ENCODE measurements around the gene SCN3A. TPM values are rescaled to one million over a fixed set of nuclear protein-coding genes. Genes with fewer than 3 reads are reported as not detected.

The SCN3A gene
- total and polyA plus RNA-seq, 2 donors (not counting 3 experiments of a cell fraction or from before 2014, with no cell fraction given): not detected

DNA sequence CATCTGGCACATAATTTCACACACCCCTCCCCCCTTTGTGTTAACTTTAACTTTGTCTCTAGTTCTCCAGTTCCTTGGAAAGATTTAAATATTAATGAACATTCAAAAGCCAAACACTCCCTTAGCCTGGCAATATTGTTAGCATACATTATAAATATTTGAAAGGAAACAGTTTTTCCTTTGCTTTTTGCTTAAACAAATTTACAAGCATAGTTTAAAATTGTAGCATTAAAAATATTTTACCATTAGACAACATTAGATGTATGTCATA, 135.4 kb downstream of the SCN3A start:
- H3K9me1 ChIP-seq (replicated peaks; ENCODE audit: control insufficient read depth, extremely low read depth, insufficient read depth, low read length): no peaks in the 10 kb centered on the region
- CTCF ChIA-PET: no interaction called here
- H3K36me3 ChIP-seq (ENCODE audit: control insufficient read depth in 2 of 2, extremely low read depth in 1 of 2, insufficient read depth in 2 of 2, low read length in 2 of 2): no peaks in the 10 kb centered on the region
- H3K27ac ChIP-seq (ENCODE audit: insufficient read depth, low read depth, low read length): no peak overlapping the region
- no peak overlapping the region for H2AFZ ChIP-seq (ENCODE audit: low read depth, low read length)
- intact Hi-C loops (cut with micrococcal nuclease) (no loop called here), dilution Hi-C loops (cut with MboI; ENCODE audit: extremely low pct_ligation_motif_present, low sequenced_read_pairs) (no loop called here)
- no peak for DNase-seq (ENCODE audit: low read depth, low spot score)
- no peaks in the 10 kb centered on the region for H3K79me2 ChIP-seq (ENCODE audit: control insufficient read depth, insufficient read depth, low read length)
- no peak for TF ChIP-seq GATA2 (IDR thresholded peaks at IDR 0.05; ENCODE audit: insufficient read depth, insufficient read length, low read depth, low read length)
- no peak for TF ChIP-seq JUN (IDR thresholded peaks at IDR 0.05; ENCODE audit: borderline replicate concordance, insufficient read depth, insufficient read length, low read depth)
- no peak for TF ChIP-seq EZH2 (IDR thresholded peaks at IDR 0.05; ENCODE audit: borderline replicate concordance, low read depth, low read length, severe bottlenecking)
- no peak for TF ChIP-seq POLR2AphosphoS5 (IDR thresholded peaks at IDR 0.05; ENCODE audit: insufficient read depth, low read depth, low read length)
- TF ChIP-seq, protein P1, sequence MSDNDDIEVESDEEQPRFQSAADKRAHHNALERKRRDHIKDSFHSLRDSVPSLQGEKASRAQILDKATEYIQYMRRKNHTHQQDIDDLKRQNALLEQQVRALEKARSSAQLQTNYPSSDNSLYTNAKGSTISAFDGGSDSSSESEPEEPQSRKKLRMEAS (IDR thresholded peaks at IDR 0.05; ENCODE audit: insufficient read depth, insufficient read length): no peak
- TF ChIP-seq, protein P2, sequence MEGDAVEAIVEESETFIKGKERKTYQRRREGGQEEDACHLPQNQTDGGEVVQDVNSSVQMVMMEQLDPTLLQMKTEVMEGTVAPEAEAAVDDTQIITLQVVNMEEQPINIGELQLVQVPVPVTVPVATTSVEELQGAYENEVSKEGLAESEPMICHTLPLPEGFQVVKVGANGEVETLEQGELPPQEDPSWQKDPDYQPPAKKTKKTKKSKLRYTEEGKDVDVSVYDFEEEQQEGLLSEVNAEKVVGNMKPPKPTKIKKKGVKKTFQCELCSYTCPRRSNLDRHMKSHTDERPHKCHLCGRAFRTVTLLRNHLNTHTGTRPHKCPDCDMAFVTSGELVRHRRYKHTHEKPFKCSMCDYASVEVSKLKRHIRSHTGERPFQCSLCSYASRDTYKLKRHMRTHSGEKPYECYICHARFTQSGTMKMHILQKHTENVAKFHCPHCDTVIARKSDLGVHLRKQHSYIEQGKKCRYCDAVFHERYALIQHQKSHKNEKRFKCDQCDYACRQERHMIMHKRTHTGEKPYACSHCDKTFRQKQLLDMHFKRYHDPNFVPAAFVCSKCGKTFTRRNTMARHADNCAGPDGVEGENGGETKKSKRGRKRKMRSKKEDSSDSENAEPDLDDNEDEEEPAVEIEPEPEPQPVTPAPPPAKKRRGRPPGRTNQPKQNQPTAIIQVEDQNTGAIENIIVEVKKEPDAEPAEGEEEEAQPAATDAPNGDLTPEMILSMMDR (IDR thresholded peaks at IDR 0.05; ENCODE audit: extremely low read depth in 1 of 2, insufficient read depth in 1 of 2, low read depth in 1 of 2, low read length in 2 of 2): no peak
- TF ChIP-seq FOS (IDR thresholded peaks at IDR 0.05; ENCODE audit: borderline replicate concordance, insufficient read depth, low read length): no peak
- no peak for TF ChIP-seq MYC (IDR thresholded peaks at IDR 0.05; ENCODE audit: low read depth, low read length)
- no peak for TF ChIP-seq POLR2A (IDR thresholded peaks at IDR 0.05; ENCODE audit: low read depth, low read length)
- no peak for FAIRE-seq
- POLR2A ChIA-PET: no interaction called here
- H3K4me1 ChIP-seq (ENCODE audit: control insufficient read depth, extremely low read depth, insufficient read depth, low read length): no peaks in the 10 kb centered on the region
- H4K20me1 ChIP-seq (replicated peaks; ENCODE audit: control insufficient read depth, extremely low read depth, insufficient read depth, low read length): no peaks in the 10 kb centered on the region
- H3K9ac ChIP-seq (replicated peaks; ENCODE audit: extremely low read depth, insufficient read depth, low read length): no peak overlapping the region
- no peak overlapping the region for H3K4me3 ChIP-seq (replicated peaks in 1 of 3; ENCODE audit: insufficient read depth in 1 of 3, low read depth in 1 of 3, low read length in 3 of 3)
- BruUV-seq (replicated peaks): no TSS peak
- no peaks in the 10 kb centered on the region for H3K27me3 ChIP-seq (ENCODE audit: control insufficient read depth in 2 of 2, insufficient read depth in 2 of 2, low read length in 2 of 2)
- H3K4me2 ChIP-seq (ENCODE audit: insufficient read depth, low read length): no peak overlapping the region
- H3K9me3 ChIP-seq (replicated peaks; ENCODE audit: control insufficient read depth, insufficient read depth, low read length): no peaks in the 10 kb centered on the region
